HG03460 (cell line): ENCODE results near the gene MAP3K20.
"Not testable (repeated sequence)": the region's sequence is repeated elsewhere in the genome, so short reads cannot be mapped to it uniquely, and the experiment has no call there.

Source experiments
- ATAC-seq: cut with Tn5 transposase; IDR thresholded peaks from one replicate; pipeline ENCODE4 v1.9.1; 2021; ENCODE audit not compliant: unreplicated experiment

The MAP3K20 gene

DNA sequence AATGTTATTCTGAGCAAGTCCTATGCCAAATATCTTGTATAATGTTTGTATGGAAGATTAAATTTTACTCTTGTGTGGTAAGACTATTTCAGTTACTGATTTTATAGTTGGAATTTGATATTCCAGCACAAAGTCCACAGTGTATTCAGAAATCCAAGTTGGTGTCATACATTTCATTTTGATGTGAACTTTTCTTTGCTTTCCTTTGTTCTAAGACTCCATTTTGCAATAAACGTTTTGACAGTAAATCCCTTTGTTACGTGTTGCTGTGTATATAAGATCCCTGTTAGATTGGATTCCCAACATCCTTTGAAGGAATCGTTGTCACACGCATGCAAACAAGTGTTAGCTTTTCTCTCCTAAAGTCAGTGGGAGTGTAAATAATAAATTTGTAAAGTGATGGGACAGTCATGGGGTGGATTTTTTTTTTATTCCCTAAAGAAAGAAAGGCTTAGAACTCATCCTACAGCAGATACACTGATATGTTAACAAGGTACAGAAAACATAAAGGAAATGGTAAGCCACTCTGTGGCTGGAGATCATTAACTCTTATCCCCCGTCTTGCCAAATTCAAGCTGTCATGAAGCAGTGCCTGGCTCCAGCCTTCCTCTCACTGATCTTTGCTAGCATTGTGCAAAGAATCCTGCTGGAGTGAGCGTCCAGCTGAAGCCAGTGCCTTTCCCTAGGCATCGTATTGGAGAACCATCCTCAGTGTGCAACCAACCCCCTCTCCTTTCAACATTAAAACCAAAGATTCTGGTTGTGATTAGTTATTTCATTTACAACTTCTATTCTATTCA, 151.5 kb downstream of the MAP3K20 start:
- no peak for ATAC-seq

GRCh38 chr2:173229086-173229485, 153.4 kb downstream of the MAP3K20 start:
- ATAC-seq = no peak

- ATAC-seq = no peak
Measured at GRCh38 chr2:173230181-173230580, 154.5 kb downstream of the MAP3K20 start.

DNA sequence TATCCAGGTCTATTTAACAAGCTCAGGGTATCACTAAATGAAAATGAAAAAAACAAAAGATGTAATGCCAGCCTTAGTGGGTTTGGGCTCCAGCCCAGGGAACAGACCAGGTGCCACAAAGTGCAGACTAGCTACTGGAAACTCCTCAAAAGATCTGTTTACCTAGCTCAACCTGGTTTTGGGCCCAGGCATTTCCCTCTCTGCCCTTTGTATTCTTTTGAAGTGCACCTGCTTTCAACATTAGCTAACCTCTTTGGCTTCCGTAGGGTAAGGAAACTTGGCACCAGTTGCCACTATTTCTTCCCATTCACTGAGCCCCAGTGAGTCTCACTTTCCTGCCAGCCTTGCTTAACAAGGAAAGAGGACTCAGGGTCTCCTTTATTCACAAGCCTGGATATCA, 155.4 kb downstream of the MAP3K20 start:
- ATAC-seq = no peak

GRCh38 chr2:173231465-173231864, 155.8 kb downstream of the MAP3K20 start:
- ATAC-seq = no peak

DNA sequence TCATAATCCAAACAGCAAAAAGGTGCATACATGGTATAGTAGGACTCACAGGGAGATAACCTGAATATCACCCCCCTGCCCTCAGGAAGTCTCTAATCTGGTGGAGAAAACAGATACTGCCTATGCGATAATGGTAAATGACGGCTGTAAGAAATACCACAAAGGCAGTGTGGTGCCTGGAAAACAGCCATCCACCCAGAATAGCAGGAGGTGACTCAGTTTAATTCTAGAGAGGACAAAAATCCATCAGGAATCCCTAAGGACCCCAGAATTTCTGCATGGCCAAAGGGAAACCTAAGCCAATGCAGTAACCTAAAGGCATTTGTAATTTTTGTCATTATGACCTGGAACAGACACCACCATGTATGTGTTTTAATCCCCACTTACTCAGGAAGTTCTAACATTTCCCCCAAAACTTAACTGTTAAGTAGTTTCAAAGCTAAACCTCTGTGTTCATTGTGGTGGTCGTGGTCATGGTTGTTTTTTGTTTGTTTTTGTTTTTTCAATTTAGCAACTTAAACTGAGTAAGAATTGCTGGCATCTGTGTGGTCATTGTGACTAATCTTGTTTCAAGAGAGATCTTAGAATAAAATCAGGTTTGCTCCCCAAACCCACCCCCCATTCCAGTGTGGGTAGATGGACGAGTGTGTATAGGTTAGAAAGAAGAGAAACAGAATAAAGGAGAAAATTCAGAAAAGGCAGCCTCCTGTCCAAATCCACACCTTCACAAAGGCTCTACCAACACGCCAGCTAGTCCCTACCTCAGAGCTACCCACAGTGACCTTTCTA, 157.5 kb downstream of the MAP3K20 start:
- no peak for ATAC-seq

GRCh38 chr2:173235947-173236803, 160.5 kb downstream of the MAP3K20 start:
- ATAC-seq = no peak

DNA sequence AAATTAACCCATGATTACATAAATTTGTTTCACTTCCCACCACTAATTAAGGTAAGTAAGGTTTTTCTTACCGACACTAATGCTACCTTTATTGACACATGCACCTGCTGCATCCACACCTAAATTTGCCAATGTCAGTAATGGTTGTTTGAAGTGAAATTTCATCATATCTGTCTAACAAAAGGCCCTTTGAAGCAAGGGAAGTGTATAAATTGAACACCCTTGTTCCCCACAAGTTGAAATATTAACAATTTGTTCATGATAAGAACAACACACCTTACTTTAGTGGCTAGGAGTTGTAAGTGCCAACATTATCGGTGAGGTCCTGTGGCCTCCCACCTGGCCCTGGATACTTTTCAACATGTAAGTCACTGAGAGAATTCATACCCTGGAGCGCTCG, 162.7 kb downstream of the MAP3K20 start:
- ATAC-seq = no peak

DNA sequence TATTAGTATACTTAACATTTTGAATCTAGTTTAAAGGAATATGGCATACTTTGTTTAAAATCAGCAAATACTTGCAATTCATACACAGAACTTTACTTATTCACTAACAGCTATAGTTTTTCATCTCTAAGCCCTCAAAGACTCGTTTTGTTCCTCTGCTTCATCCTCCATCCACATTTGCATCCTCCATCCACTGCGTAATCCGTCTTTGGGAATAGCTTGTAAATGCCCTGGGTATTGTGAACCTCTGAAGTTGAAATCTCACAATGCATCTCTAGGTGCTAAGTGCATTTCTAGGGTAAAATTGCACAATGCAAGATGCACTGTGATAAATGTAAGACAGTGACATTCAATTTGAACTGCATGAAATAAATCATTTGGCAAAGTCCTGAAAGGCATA, 163.2 kb downstream of the MAP3K20 start:
- no peak for ATAC-seq

GRCh38 chr2:173239644-173240043, 164.0 kb downstream of the MAP3K20 start:
- ATAC-seq = peak; percentile 96

GRCh38 chr2:173240083-173240482, 164.4 kb downstream of the MAP3K20 start:
- ATAC-seq = no peak

DNA sequence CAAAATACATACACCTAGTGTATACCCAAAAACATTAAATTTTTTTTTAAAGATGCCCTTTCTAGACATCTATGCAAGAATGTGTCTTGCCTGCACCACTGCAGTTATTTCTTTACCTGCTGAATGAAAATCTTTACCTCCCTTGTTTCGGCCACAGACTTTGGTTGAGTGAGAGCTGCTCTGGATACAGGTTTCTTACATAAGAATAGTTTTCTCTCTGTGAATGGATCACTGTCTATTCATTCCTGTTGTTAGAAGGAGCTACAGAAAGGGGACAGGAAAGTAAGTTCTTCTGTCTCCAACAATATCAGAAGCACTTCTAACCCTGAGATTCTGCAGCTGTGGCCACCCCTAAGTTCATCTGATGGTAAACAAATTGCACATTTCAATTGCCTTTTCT, 166.0 kb downstream of the MAP3K20 start:
- ATAC-seq = no peak

- ATAC-seq = no peak
Measured at GRCh38 chr2:173247156-173247555, 171.5 kb downstream of the MAP3K20 start.

DNA sequence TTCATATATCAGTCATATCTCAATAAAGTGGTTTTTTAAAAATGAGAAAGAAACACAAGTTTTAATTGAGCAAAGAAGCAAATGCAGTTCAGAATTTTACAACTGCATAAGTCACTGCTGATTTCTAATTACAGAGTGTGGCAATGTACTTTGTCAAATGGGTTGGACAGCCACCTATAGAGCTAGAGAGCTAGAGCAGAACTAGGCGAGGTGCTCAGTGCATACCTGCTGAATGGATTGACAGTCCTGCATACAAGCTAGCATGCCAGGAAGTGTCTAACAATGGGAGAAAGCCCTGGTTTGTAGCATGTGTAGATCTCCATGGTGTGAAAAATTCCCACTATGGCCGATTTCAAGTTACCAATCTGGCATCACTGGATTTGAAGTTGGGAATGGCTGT, 172.7 kb downstream of the MAP3K20 start:
- no peak for ATAC-seq

GRCh38 chr2:173249661-173250641, 174.3 kb downstream of the MAP3K20 start:
- no peak for ATAC-seq

GRCh38 chr2:173251225-173251624, 175.6 kb downstream of the MAP3K20 start:
- no peak for ATAC-seq

- no peak for ATAC-seq
Measured at GRCh38 chr2:173252581-173252980, 176.9 kb downstream of the MAP3K20 start.

DNA sequence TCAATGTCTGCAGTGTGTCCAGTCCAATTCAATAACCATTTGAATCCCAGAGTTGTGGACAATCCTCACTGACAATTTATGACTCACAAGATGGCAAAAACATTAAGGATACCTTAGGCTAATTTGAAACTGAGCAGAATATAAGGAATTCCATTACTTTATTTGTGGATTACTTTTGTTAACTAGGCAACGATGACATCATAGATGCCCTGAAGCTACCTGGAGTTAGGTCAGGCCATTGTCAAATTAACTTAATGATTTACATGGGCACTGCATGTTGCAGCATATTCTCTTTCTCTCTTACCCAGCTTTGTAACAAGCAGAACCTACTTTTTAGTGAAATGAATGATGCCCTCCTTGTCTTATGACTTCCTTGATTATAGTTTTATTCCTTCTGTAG, 179.0 kb downstream of the MAP3K20 start:
- ATAC-seq = no peak

DNA sequence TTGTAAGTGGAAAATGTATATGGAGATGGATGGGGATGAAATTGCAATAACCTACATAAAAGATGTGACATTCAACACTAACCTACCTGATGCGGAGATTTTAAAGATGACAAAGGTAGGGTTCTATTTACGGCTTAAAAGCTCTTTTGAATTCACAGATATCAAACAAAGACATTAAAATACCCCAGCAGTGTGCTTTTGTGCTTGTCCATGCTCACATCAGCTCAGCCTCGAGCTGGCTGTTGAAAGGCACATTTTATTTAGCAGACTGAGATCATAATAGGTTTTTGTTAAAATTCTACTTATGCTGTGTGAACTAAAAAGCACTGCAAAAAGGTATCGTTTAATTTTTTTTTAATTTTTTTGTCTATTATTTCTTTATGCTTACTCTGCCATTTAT, 183.1 kb downstream of the MAP3K20 start:
- ATAC-seq = no peak

DNA sequence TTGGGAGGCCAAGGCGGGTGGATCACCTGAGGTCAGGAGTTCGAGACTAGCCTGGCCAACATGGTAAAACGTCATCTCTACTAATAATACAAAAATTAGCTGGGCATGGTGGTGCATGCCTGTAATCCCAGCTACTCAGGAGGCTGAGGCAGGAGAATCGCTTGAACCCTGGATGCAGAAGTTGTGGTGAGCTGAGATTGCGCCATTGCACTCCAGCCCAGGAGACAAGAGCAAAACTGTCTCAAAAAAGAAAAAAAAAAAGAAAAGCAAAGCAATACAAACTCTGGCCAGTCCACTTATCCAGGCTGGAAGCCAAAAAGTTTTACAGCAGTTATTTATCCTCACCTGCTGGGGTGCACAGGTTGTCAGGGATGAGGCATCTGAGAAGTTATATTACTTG, 186.7 kb downstream of the MAP3K20 start:
- not testable (repeated sequence) for ATAC-seq
